ENCODE data around the gene BRD3. TPM values are rescaled to one million over a fixed set of nuclear protein-coding genes. Genes with fewer than 3 reads are reported as not detected.
A peak's percentile ranks its signal among the peaks of the same experiment; 100 is the strongest.

Gene BRD3
- total and polyA plus RNA-seq, 8 donors = 8.8 to 36.3 (median 16.5) TPM

- intact Hi-C loops (cut with DNase I) = loop anchor here in 1 of 3 donors (10.0 kb wide), 1 partner anchor 68 kb away; the partner anchor contains the start of gene WDR5
- peak overlapping the region; percentile 46 to 78 (median 55) for H3K4me3 ChIP-seq
- DNase-seq (peak in 4 of 6 donors; percentile 45 to 72 (median 63)), ATAC-seq (peak in 1 of 4 donors; percentile 8), FAIRE-seq (no peak)
- no peaks in the 10 kb centered on the region for H3K36me3 ChIP-seq
- no peaks in the 10 kb centered on the region for H3K27me3 ChIP-seq
- TF ChIP-seq CTCF (IDR thresholded peaks at IDR 0.05) = no peak
- H3K4me1 ChIP-seq = peaks cover 0 to 11% (median 7%) of the 10 kb centered on the region in 3 donors
- WGBS, 2 donors = 1% methylated on average over 52 to 126 of the region's 126 CpGs
- H3K27ac ChIP-seq = peak overlapping the region; percentile 17 to 70 (median 56)
- H3K9me3 ChIP-seq = no peaks in the 10 kb centered on the region
Observed at GRCh38 chr9:134066913-134067851, 644 bp downstream of the BRD3 start.

GRCh38 chr9:134066526-134066912, 1.3 kb downstream of the BRD3 start:
- WGBS, 2 donors = 3 to 5% methylated on average over 9 of the region's 9 CpGs
- ATAC-seq = no peak
- peaks cover 0 to 14% (median 7%) of the 10 kb centered on the region in 3 donors for H3K4me1 ChIP-seq
- H3K36me3 ChIP-seq = no peaks in the 10 kb centered on the region
- peak overlapping the region; percentile 46 to 78 (median 55) for H3K4me3 ChIP-seq
- no peaks in the 10 kb centered on the region for H3K9me3 ChIP-seq
- TF ChIP-seq CTCF (IDR thresholded peaks at IDR 0.05) = no peak
- peak overlapping the region; percentile 17 to 70 (median 56) for H3K27ac ChIP-seq
- DNase-seq = no peak
- intact Hi-C loops (cut with DNase I) = loop anchor here in 1 of 3 donors (10.0 kb wide), 1 partner anchor 68 kb away; the partner anchor contains the start of gene WDR5
- H3K27me3 ChIP-seq = no peaks in the 10 kb centered on the region
- no peak for FAIRE-seq

- TF ChIP-seq CTCF (IDR thresholded peaks at IDR 0.05) = no peak
- no peak for FAIRE-seq
- H3K4me3 ChIP-seq = peak overlapping the region in 2 of 4 donors; percentile 57 to 78
- peaks cover 0 to 16% (median 7%) of the 10 kb centered on the region in 3 donors for H3K4me1 ChIP-seq
- 16 to 17% methylated on average over 28 of the region's 28 CpGs for WGBS, 2 donors
- peak overlapping the region; percentile 26 to 70 (median 56) for H3K27ac ChIP-seq
- peak in 3 of 4 donors; percentile 15 to 30 (median 23) for ATAC-seq
- no peaks in the 10 kb centered on the region for H3K36me3 ChIP-seq
- intact Hi-C loops (cut with DNase I) = loop anchor here in 1 of 3 donors (10.0 kb wide), 1 partner anchor 69 kb away; the partner anchor contains the start of gene WDR5
- peak in 4 of 6 donors; percentile 47 to 74 (median 57) for DNase-seq
- H3K27me3 ChIP-seq = no peaks in the 10 kb centered on the region
- H3K9me3 ChIP-seq = no peaks in the 10 kb centered on the region
Observed at GRCh38 chr9:134065612-134066419, 2.0 kb downstream of the BRD3 start.

GRCh38 chr9:134064711-134065110, 3.1 kb downstream of the BRD3 start:
- peaks cover 0 to 17% (median 7%) of the 10 kb centered on the region in 3 donors for H3K4me1 ChIP-seq
- TF ChIP-seq CTCF (IDR thresholded peaks at IDR 0.05) = no peak

More at GRCh38 chr9:134064711-134065110, 3.1 kb downstream of the BRD3 start:
- 65 to 67% methylated on average over 7 of the region's 7 CpGs for WGBS, 2 donors
- H3K9me3 ChIP-seq = no peaks in the 10 kb centered on the region
- FAIRE-seq (no peak), ATAC-seq (no peak), DNase-seq (peak in 3 of 6 donors; percentile 26 to 51 (median 47))
- intact Hi-C loops (cut with DNase I) = loop anchor here in 1 of 3 donors (10.0 kb wide), 1 partner anchor 70 kb away; the partner anchor contains the start of gene WDR5
- H3K36me3 ChIP-seq = no peaks in the 10 kb centered on the region
- H3K27ac ChIP-seq = no peak overlapping the region
- H3K4me3 ChIP-seq = no peak overlapping the region
- H3K27me3 ChIP-seq = no peaks in the 10 kb centered on the region

All from pancreas (tissue), 10 donors.